GM23338 (cell line): ENCODE data around the gene RAD21L1. TPM values are rescaled to one million over a fixed set of nuclear protein-coding genes. Genes with fewer than 3 reads are reported as not detected.

Experiments used
- ATAC-seq: fragments of 200-7000 bp; cut with Tn5 transposase; 3 replicates; pipeline ENCODE4 v1.9.1; 2020
- DNase-seq: peaks from one replicate; pipeline ENCODE4 v3.0.0-alpha.2; 2015; ENCODE audit warnings: low spot score
- H2AFZ ChIP-seq: fragments of 200-600 bp; sonication (generic); 2 replicates; pipeline ENCODE4 v1.8.0; 2016; ENCODE audit warnings: antibody characterized with exemption, mild to moderate bottlenecking, moderate library complexity
- H3F3A ChIP-seq: fragments of 200-600 bp; sonication (generic); replicated peaks from 2 replicates; pipeline ENCODE4 v1.8.0; 2017; ENCODE audit warnings: antibody characterized with exemption, mixed run types, low read depth
- H3K27ac ChIP-seq: fragments of 200-600 bp; sonication (generic); 2 replicates; pipeline ENCODE4 v1.6.1; 2016; ENCODE audit warnings: low read depth
- H3K27me3 ChIP-seq: fragments of 200-600 bp; sonication (generic); 2 replicates; pipeline ENCODE4 v1.8.0; 2016; ENCODE audit warnings: mild to moderate bottlenecking, mixed run types, moderate library complexity; ENCODE audit not compliant: insufficient read depth
- H3K36me3 ChIP-seq: fragments of 200-600 bp; sonication (generic); 2 replicates; pipeline ENCODE4 v1.8.0; 2016; ENCODE audit warnings: mild to moderate bottlenecking; ENCODE audit not compliant: insufficient read depth
- H3K4me1 ChIP-seq: fragments of 200-600 bp; sonication (generic); 2 replicates; pipeline ENCODE4 v1.8.0; 2016; ENCODE audit warnings: mild to moderate bottlenecking, moderate library complexity; ENCODE audit not compliant: insufficient read depth
- H3K4me2 ChIP-seq: fragments of 200-600 bp; sonication (generic); 2 replicates; pipeline ENCODE4 v1.7.1; 2017; ENCODE audit warnings: mixed run types
- H3K4me3 ChIP-seq: fragments of 200-600 bp; sonication (generic); 2 replicates; pipeline ENCODE4 v1.6.1; 2016; ENCODE audit warnings: mixed run types
- H3K79me2 ChIP-seq: fragments of 200-600 bp; sonication (generic); replicated peaks from 2 replicates; pipeline ENCODE4 v1.8.0; 2017; ENCODE audit warnings: mild to moderate bottlenecking; ENCODE audit not compliant: insufficient read depth
- H3K9me2 ChIP-seq: fragments of 200-600 bp; sonication (generic); 2 replicates; pipeline ENCODE4 v1.8.0; 2017; ENCODE audit not compliant: insufficient read depth
- H4K20me1 ChIP-seq: fragments of 200-600 bp; sonication (generic); replicated peaks from 2 replicates; pipeline ENCODE4 v1.8.0; 2017; ENCODE audit warnings: mild to moderate bottlenecking; ENCODE audit not compliant: insufficient read depth
- H3K27ac Mint-ChIP-seq: 2 replicates; pipeline ENCODE4 v1.8.0; 2020; ENCODE audit warnings: inconsistent platforms, mild to moderate bottlenecking, moderate library complexity, mixed read lengths
- H3K27me3 Mint-ChIP-seq: 3 replicates; pipeline ENCODE4 v1.8.0; 2022; ENCODE audit warnings: low read depth, mild to moderate bottlenecking, moderate library complexity, mixed read lengths, inconsistent platforms; ENCODE audit not compliant: insufficient read depth, poor library complexity
- H3K36me3 Mint-ChIP-seq: 3 replicates; pipeline ENCODE4 v1.8.0; 2021; ENCODE audit warnings: low read depth, mild to moderate bottlenecking, inconsistent platforms, moderate library complexity, mixed read lengths
- H3K4me1 Mint-ChIP-seq: 3 replicates; pipeline ENCODE4 v1.8.0; 2020; ENCODE audit warnings: mild to moderate bottlenecking, inconsistent platforms, mixed read lengths
- H3K4me3 Mint-ChIP-seq: 3 replicates; pipeline ENCODE4 v1.8.0; 2021; ENCODE audit warnings: moderate library complexity, mild to moderate bottlenecking, inconsistent platforms, mixed read lengths
- H3K9me3 Mint-ChIP-seq: 3 replicates; pipeline ENCODE4 v1.8.0; 2020; ENCODE audit warnings: moderate library complexity, mild to moderate bottlenecking, inconsistent platforms, mixed read lengths
- CREB1 ChIP-seq: fragments of 250-450 bp; sonication (Bioruptor Pico); IDR thresholded peaks from 2 replicates; pipeline ENCODE4 v1.5.0; 2020; ENCODE audit warnings: low read depth, mild to moderate bottlenecking, moderate library complexity
- EZH2 ChIP-seq: fragments of 200-600 bp; sonication (generic); IDR thresholded peaks from one replicate; pipeline ENCODE4 v1.8.0; 2017; ENCODE audit warnings: antibody characterized with exemption, mild to moderate bottlenecking, low read depth; ENCODE audit not compliant: unreplicated experiment
- EZH2phosphoT487 ChIP-seq: fragments of 200-600 bp; sonication (generic); IDR thresholded peaks from one replicate; pipeline ENCODE4 v1.8.1; 2018; ENCODE audit warnings: antibody characterized with exemption; ENCODE audit not compliant: unreplicated experiment
- JUNB ChIP-seq: IDR thresholded peaks from one replicate; pipeline ENCODE4 v1.6.1; 2016; ENCODE audit warnings: antibody characterized with exemption; ENCODE audit not compliant: unreplicated experiment
- NANOG ChIP-seq: IDR thresholded peaks from 2 replicates; pipeline ENCODE4 v1.6.1; 2016; ENCODE audit warnings: antibody characterized with exemption, borderline replicate concordance
- POLR2AphosphoS5 ChIP-seq: IDR thresholded peaks from 2 replicates; pipeline ENCODE4 v1.6.1; 2016; ENCODE audit warnings: antibody characterized with exemption, low read depth
- ZNF114 ChIP-seq: fragments of 250-450 bp; sonication (Bioruptor Pico); IDR thresholded peaks from 2 replicates; pipeline ENCODE4 v1.5.0; 2020; ENCODE audit warnings: mild to moderate bottlenecking, moderate library complexity
- ZNF331 ChIP-seq: fragments of 250-450 bp; sonication (Bioruptor Pico); IDR thresholded peaks from 2 replicates; pipeline ENCODE4 v1.5.0; 2020; ENCODE audit warnings: low read depth, mild to moderate bottlenecking, moderate library complexity
- polyA plus RNA-seq: library from polyadenylated mRNA; unstranded; fragments of >200 nt; fragmentation: Nextera tagmentation; extraction: Ambion mirVana; gene quantifications from 2 replicates; pipeline ENCODE4 v1.2.1, GENCODE V29; 2016
- total RNA-seq: library from RNA; depleted of rRNA; stranded (reverse); fragments of >200 nt; shearing (Covaris generic); gene quantifications from 2 replicates; pipeline ENCODE4 v1.2.3, GENCODE V29; 2014
- TF ChIP-seq, protein P1 (sequence below): IDR thresholded peaks from one replicate; pipeline ENCODE4 v1.6.1; 2018; ENCODE audit warnings: antibody characterized with exemption; ENCODE audit not compliant: unreplicated experiment
- TF ChIP-seq, protein P2 (sequence below): IDR thresholded peaks from 2 replicates; pipeline ENCODE4 v1.6.1; 2016; ENCODE audit warnings: antibody characterized with exemption
- TF ChIP-seq, protein P3 (sequence below): fragments of 250-450 bp; sonication (Bioruptor Pico); IDR thresholded peaks from 2 replicates; pipeline ENCODE4 v1.5.0; 2020; ENCODE audit warnings: mild to moderate bottlenecking, moderate library complexity
- TF ChIP-seq, protein P4 (sequence below), 2 experiments: fragments of 200-600 bp in 1 of 2; sonication (generic) in 1 of 2; conservative IDR thresholded peaks; 2 replicates each; pipeline versions ENCODE4 v1.5.1 to v1.6.1; 2016 to 2017; ENCODE audit warnings: antibody characterized with exemption in 2 of 2, low read depth in 2 of 2, mild to moderate bottlenecking in 2 of 2, moderate library complexity in 1 of 2

The RAD21L1 gene
- total and polyA plus RNA-seq, 2 experiments from 2014 or later: 0.10 to 0.95 TPM

- TF ChIP-seq, protein P1, sequence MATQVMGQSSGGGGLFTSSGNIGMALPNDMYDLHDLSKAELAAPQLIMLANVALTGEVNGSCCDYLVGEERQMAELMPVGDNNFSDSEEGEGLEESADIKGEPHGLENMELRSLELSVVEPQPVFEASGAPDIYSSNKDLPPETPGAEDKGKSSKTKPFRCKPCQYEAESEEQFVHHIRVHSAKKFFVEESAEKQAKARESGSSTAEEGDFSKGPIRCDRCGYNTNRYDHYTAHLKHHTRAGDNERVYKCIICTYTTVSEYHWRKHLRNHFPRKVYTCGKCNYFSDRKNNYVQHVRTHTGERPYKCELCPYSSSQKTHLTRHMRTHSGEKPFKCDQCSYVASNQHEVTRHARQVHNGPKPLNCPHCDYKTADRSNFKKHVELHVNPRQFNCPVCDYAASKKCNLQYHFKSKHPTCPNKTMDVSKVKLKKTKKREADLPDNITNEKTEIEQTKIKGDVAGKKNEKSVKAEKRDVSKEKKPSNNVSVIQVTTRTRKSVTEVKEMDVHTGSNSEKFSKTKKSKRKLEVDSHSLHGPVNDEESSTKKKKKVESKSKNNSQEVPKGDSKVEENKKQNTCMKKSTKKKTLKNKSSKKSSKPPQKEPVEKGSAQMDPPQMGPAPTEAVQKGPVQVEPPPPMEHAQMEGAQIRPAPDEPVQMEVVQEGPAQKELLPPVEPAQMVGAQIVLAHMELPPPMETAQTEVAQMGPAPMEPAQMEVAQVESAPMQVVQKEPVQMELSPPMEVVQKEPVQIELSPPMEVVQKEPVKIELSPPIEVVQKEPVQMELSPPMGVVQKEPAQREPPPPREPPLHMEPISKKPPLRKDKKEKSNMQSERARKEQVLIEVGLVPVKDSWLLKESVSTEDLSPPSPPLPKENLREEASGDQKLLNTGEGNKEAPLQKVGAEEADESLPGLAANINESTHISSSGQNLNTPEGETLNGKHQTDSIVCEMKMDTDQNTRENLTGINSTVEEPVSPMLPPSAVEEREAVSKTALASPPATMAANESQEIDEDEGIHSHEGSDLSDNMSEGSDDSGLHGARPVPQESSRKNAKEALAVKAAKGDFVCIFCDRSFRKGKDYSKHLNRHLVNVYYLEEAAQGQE: no peak
- TF ChIP-seq ZNF114 (CRISPR knock-in tag) (no peak), POLR2AphosphoS5 (no peak), CREB1 (CRISPR knock-in tag) (no peak), EZH2 (no peak), ZNF331 (CRISPR knock-in tag) (no peak), EZH2phosphoT487 (no peak), JUNB (no peak), NANOG (no peak)
- TF ChIP-seq, protein P2, sequence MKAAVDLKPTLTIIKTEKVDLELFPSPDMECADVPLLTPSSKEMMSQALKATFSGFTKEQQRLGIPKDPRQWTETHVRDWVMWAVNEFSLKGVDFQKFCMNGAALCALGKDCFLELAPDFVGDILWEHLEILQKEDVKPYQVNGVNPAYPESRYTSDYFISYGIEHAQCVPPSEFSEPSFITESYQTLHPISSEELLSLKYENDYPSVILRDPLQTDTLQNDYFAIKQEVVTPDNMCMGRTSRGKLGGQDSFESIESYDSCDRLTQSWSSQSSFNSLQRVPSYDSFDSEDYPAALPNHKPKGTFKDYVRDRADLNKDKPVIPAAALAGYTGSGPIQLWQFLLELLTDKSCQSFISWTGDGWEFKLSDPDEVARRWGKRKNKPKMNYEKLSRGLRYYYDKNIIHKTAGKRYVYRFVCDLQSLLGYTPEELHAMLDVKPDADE: no peak
Observed at GRCh38 chr20:1293641-1294379, 68.0 kb downstream of the RAD21L1 start (continued).

GRCh38 chr20:1294497-1294896 is 68.7 kb downstream of the RAD21L1 start:
- Histone ChIP-seq H2AFZ (no peak overlapping the region), H3K4me3 (no peak overlapping the region), H3K79me2 (no peaks in the 10 kb centered on the region), H3K27me3 (no peaks in the 10 kb centered on the region), H3K36me3 (no peaks in the 10 kb centered on the region), H3K9me2 (no peaks in the 10 kb centered on the region), H4K20me1 (no peaks in the 10 kb centered on the region), H3F3A (no peaks in the 10 kb centered on the region), H3K27ac (no peak overlapping the region), H3K4me2 (no peak overlapping the region), H3K4me1 (no peaks in the 10 kb centered on the region)
- Mint-ChIP-seq H3K27me3 (peaks cover 4% of the 10 kb centered on the region), H3K27ac (no peak overlapping the region), H3K36me3 (no peaks in the 10 kb centered on the region), H3K4me1 (no peaks in the 10 kb centered on the region), H3K4me3 (no peak overlapping the region), H3K9me3 (no peaks in the 10 kb centered on the region)
- no peak for ATAC-seq
- no peak for DNase-seq
- TF ChIP-seq CREB1 (CRISPR knock-in tag) (no peak), EZH2phosphoT487 (no peak), JUNB (no peak), ZNF331 (CRISPR knock-in tag) (no peak), NANOG (no peak)
- TF ChIP-seq, protein P3, sequence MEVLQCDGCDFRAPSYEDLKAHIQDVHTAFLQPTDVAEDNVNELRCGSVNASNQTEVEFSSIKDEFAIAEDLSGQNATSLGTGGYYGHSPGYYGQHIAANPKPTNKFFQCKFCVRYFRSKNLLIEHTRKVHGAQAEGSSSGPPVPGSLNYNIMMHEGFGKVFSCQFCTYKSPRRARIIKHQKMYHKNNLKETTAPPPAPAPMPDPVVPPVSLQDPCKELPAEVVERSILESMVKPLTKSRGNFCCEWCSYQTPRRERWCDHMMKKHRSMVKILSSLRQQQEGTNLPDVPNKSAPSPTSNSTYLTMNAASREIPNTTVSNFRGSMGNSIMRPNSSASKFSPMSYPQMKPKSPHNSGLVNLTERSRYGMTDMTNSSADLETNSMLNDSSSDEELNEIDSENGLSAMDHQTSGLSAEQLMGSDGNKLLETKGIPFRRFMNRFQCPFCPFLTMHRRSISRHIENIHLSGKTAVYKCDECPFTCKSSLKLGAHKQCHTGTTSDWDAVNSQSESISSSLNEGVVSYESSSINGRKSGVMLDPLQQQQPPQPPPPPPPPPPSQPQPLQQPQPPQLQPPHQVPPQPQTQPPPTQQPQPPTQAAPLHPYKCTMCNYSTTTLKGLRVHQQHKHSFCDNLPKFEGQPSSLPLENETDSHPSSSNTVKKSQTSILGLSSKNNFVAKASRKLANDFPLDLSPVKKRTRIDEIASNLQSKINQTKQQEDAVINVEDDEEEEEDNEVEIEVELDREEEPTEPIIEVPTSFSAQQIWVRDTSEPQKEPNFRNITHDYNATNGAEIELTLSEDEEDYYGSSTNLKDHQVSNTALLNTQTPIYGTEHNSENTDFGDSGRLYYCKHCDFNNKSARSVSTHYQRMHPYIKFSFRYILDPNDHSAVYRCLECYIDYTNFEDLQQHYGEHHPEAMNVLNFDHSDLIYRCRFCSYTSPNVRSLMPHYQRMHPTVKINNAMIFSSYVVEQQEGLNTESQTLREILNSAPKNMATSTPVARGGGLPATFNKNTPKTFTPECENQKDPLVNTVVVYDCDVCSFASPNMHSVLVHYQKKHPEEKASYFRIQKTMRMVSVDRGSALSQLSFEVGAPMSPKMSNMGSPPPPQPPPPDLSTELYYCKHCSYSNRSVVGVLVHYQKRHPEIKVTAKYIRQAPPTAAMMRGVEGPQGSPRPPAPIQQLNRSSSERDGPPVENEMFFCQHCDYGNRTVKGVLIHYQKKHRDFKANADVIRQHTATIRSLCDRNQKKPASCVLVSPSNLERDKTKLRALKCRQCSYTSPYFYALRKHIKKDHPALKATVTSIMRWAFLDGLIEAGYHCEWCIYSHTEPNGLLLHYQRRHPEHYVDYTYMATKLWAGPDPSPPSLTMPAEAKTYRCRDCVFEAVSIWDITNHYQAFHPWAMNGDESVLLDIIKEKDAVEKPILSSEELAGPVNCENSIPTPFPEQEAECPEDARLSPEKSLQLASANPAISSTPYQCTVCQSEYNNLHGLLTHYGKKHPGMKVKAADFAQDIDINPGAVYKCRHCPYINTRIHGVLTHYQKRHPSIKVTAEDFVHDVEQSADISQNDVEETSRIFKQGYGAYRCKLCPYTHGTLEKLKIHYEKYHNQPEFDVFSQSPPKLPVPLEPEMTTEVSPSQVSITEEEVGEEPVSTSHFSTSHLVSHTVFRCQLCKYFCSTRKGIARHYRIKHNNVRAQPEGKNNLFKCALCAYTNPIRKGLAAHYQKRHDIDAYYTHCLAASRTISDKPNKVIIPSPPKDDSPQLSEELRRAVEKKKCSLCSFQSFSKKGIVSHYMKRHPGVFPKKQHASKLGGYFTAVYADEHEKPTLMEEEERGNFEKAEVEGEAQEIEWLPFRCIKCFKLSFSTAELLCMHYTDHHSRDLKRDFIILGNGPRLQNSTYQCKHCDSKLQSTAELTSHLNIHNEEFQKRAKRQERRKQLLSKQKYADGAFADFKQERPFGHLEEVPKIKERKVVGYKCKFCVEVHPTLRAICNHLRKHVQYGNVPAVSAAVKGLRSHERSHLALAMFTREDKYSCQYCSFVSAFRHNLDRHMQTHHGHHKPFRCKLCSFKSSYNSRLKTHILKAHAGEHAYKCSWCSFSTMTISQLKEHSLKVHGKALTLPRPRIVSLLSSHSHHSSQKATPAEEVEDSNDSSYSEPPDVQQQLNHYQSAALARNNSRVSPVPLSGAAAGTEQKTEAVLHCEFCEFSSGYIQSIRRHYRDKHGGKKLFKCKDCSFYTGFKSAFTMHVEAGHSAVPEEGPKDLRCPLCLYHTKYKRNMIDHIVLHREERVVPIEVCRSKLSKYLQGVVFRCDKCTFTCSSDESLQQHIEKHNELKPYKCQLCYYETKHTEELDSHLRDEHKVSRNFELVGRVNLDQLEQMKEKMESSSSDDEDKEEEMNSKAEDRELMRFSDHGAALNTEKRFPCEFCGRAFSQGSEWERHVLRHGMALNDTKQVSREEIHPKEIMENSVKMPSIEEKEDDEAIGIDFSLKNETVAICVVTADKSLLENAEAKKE (CRISPR knock-in tag): no peak
- TF ChIP-seq, protein P4, sequence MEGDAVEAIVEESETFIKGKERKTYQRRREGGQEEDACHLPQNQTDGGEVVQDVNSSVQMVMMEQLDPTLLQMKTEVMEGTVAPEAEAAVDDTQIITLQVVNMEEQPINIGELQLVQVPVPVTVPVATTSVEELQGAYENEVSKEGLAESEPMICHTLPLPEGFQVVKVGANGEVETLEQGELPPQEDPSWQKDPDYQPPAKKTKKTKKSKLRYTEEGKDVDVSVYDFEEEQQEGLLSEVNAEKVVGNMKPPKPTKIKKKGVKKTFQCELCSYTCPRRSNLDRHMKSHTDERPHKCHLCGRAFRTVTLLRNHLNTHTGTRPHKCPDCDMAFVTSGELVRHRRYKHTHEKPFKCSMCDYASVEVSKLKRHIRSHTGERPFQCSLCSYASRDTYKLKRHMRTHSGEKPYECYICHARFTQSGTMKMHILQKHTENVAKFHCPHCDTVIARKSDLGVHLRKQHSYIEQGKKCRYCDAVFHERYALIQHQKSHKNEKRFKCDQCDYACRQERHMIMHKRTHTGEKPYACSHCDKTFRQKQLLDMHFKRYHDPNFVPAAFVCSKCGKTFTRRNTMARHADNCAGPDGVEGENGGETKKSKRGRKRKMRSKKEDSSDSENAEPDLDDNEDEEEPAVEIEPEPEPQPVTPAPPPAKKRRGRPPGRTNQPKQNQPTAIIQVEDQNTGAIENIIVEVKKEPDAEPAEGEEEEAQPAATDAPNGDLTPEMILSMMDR (conservative IDR thresholded peaks at IDR 0.05; ENCODE audit: low read depth in 2 of 2): no peak
